ENCODE data around the gene HCAR3.
"Not testable (repeated sequence)": the region's sequence is repeated elsewhere in the genome, so short reads cannot be mapped to it uniquely, and the experiment has no call there.

Gene HCAR3

DNA sequence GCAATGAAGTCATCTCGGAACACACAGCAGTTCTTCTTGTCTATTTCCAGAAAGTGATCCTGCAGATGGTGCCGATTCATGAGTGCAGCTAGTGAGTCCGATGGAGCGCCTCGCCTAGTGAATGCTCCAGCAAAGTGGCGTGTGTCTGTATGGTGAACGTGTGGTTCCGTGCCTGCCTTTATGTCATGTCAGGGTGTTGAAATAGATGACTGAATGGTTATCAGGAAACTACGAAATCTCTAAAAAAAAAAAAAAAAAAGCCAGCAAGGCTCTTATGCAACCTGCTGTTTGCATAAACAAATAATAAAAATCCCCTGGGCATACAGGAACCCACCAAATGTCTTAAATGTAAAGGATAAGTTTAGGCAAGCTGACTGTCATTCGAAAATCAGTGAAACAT is at the start of gene HCAR3:
Gene HCAR3 (minus strand): TSS at position 154 of the 400 bp plus-strand sequence. CDS start 74 bp downstream, at position 80.
- not testable (repeated sequence) for DNase-seq (ENCODE audit: low read depth, low spot score)

DNA sequence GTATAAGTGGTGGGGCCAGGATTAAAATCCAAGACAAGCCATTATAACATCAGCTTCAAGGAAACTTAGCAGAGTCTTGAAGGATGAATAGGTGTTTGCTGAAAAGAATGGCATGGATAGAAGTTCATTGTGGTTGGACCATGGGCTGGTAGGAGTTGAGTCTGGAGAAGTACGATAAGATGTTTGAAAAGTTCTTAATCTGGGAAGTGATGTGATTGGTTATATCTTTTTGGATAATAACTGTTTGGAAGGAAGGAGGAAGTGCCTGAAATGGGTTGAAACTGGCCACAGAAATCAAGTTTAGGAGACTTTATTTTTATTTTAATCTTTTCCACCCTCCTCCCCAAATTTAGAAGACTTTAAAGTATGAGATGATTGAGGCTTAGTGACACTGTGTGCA is 41.0 kb upstream of the HCAR3 start:
- no peak for DNase-seq (ENCODE audit: low read depth, low spot score)

DNA sequence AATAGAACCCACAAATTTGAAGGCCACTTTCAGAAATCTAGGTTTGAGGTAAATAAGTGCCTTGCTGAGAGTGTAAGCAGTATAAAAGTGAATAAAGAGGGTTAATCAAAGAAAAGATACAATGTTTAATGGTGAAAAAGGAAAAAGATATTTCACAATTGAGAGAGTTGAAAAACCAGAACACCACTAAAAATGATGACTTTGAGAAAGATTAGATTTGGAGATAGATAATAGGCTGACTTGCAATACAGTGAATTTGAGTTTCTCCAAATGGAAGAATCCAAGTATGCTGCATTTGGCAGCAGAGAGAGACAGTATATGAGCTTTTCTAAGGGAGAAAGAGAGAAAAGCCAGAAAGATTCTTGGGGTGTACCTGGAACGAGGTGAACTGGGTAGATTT is 38.2 kb upstream of the HCAR3 start:
- DNase-seq (ENCODE audit: low read depth, low spot score) = no peak

DNA sequence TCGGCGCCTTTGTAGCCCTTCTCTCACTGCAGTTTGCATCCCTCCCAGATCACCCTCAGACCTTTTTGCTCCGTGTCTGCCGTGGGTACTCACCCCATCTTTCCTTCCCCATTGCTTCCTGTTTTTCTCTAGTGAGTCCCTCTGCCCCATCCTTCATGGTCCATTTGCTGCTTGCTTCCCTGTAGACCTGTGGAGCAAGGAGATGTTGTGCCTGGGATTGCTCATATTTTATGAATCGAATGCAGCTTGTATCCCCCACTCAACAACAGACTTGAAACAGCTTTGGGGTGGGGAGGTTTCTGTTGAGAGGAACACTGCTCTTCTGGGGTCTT is 36.7 kb upstream of the HCAR3 start:
- no peak for DNase-seq (ENCODE audit: low read depth, low spot score)

DNA sequence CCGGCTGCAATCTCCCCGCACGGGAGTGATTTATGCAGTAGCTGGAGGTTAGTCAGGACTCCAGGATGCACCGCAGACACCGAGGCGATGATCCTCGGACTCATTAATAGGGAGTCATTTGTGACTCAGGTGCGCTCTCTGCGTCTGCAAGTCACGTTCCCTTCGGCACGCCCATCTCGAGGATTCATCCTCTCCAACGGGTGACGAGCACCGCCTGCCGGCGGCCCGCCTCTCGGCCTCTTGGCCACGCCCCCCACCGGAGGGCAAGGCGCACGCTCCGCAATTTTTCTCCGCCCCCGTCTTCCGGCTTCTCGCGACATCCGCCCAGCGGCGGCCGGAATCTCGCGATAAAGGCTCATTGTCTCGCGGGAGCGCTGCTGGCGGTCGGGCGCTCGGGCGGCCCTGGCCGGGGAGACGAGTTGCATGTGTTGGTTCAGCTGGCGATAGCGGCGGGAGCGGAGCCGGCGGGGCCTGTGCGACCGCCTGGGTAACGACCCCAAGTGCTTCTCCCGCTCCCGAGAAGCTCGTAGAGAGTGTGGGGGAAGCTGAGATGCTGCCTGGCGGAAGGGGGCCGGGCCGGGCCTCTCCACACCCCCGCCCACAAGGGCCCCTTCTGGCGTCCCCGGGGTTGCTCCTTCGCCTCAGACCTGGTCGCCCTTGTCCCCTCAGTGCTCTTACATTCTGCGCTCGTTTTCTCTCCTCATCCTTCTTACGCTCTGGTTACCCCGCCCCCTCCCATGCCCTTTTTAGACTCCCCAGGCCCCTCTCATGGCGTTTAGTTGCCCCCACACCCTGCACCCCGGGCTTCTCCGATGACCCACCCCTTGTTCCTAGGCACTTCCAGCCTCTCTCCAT is 36.1 kb upstream of the HCAR3 start, which contains the start of gene DENR:
Gene DENR (plus strand): TSS at position 361 of the 855 bp plus-strand sequence. CDS start 878 bp downstream, outside the sequence.
- DNase-seq (ENCODE audit: low read depth, low spot score) = peak; percentile 100

DNA sequence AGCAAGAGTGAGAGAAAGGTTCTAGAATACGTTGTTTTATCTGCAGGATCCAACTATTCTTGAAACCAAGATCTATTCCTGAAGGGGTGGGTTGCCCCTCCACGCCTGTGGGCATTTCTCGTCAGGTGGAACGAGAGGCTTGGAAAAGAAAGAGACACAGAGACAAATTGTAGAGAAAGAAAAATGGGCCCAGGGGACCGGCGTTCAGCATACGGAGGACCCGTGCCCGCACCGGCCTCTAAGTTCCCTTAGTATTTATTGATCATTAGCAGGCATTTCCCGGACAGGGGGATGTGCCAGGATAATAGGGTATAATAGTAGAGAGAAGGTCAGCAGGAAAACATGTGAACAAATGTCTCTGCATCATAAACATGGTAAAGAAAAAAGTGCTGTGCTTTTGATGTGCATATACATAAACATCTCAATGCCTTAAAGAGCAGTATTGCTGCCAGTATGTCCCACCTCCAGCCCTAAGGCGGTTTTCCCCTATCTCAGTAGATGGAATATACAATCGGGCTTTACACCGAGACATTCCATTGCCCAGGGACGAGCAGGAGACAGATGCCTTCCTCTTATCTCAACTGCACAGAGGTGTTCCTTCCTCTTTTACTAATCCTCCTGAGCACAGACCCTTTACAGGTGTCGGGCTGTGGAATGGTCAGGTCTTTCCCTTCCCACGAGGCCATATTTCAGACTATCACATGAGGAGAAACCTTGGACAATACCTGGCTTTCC is 34.3 kb upstream of the HCAR3 start:
- peak; percentile 71 for DNase-seq (ENCODE audit: low read depth, low spot score)

DNA sequence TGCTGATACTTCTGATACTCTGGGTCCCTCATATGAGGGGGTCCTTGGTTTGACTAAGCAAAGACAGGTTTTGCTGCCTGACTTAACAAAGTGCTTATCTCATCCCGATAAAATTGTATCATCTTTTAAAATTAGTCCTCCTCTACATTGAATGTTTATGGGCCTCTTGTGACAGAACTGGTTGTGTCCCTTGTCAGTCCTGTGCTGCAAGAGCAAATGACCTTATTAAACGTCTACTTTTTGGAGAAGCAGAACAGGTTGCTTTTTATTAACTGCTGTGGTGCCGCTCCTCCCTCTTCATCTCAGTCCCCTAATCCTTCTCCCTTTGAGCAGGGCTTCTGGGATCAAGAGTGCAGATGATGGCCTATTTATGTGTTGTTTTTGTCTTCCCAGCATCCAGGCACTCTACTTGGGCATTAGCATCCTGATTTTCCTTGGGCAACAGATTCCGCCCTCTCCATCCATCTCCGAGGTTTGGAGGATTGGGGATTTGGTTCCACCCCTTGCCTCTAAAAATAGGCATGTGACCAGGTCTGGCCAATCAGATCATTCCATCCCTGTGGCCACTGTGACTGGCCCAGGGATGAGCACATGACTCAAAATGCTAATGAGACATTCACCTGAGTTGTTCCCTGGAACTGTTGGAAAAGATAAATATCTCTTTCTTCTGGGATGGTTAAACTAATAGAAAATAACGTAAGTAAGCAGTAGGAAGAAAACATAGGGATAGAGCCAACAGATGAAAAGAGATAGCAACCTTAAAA is 33.1 kb upstream of the HCAR3 start:
- peak; percentile 87 for DNase-seq (ENCODE audit: low read depth, low spot score)

DNA sequence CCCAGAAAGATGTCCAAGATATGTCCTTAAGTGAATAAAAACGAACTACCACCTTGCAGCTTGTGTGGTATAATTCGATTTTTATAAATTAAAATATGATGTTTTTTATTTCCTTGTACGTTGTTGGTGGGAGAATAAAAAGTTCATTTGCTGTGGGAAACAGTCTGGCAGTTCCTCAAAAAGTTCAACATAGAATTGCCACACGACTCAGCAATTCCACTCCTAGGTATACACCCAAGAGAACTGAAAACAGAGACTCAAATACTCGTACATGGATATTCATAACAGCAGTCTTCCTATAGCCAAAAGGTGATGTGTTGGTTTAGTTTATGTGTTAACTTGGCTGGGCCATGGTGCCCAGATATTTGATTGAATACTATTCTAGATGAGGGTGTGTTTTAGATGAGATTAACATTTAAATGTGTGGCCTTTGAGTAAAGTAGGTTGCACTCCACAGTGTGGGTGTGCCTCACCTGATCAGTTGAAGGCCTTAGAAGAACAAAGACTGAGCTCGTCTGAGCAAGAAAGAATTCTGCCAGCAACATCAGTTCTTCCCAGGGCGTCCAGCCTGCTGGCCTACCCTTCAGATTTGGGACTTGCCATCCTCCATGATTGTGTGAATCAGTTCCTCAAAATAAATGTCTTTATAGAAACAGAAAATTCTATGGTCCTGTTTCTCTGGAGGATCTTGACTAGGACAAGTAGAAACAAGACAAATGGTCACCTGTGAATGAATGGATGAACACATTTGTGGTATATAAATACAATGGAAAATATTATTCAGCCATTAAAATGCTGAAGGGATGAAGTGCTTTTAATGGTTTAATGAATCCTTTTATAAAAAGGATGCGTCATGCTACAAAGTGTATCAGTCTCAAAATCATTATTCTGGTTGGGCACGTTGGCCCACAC is 30.9 kb upstream of the HCAR3 start:
- DNase-seq (ENCODE audit: low read depth, low spot score) = no peak

DNA sequence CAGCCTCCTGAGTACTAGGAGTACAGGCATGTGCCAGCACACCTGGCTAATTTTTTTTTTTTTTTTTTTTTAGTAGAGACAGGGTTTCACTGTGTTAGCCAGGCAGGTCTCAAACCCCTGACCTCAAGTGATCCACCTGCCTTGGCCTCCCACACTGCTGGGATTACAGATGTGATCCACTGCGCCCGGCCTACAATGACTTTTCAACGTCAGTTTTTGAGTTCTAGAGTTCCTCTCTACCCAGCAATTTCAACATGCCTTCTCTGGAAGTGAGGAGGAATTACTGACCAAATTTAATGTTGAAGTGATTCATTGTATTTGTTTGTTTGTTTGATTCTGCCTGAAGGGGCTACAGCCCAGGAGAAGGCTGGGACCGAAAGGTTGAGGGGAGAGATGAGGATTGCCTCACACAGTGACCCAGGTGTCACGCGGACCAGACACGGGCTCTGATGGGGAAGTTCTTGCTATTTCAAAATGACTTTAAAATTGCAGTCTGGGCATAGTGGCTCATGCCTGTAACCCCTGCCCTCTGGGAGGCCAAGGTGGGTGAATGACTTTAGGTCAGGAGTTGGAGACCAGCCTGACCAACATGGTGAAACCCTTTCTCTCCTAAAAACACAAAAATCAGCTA is 27.4 kb upstream of the HCAR3 start:
- DNase-seq (ENCODE audit: low read depth, low spot score) = no peak

DNA sequence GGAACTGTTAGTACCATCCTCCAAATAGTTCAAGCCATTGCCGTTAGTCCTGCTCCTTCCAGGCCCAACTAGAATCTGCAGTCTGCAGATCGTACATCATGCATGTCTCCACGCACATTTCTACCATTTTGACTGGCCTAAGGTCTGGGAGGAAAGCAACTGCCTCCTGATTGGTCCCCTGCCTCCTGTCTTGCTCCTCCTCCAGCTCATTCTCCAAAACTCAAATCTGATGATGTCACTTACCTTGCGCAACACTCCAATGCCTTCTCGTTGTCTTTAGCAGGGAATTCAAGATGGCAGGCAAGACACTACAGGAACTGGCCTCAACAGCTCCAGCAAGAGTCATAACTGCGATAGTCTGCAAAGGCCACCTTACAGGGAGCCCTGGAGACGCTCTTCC is 23.7 kb upstream of the HCAR3 start:
- DNase-seq (ENCODE audit: low read depth, low spot score) = peak; percentile 17

DNA sequence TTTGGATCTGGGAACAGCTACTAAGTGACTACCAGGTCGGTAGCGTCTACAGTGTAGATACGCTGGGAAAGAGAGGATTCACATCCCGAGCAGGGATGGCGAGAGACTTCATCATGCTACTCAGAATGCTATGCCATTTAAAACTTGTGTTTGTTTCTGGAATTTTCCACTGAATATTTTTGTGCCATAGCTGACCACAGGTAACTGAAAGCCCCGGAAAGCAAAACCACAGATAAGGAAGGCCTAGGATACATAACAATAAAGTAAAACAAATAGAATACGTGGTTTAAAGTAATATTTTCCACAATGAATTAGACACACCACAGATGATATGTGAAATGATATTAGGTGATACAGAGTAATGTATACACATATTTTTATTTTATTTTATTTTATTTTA is 22.0 kb upstream of the HCAR3 start:
- no peak for DNase-seq (ENCODE audit: low read depth, low spot score)

DNA sequence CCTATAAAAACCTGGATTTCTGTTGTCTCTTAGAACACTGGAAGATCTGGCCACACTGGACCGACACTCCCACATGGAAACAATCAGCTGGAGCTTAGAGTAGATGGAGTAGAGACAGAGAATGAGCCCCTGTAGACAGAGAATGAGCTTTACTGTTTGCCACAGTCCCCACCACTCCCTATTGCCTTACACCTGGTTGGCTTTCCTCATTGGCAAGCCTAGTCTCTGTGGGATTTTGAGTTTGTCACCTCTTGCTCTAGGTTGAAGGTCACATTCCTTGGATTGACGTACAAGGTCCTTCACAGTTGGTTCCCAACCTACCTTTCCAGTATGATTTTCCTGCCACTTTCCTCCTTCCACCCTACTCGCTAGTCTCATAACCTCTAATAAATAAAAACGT is 16.0 kb upstream of the HCAR3 start:
- DNase-seq (ENCODE audit: low read depth, low spot score) = no peak

DNA sequence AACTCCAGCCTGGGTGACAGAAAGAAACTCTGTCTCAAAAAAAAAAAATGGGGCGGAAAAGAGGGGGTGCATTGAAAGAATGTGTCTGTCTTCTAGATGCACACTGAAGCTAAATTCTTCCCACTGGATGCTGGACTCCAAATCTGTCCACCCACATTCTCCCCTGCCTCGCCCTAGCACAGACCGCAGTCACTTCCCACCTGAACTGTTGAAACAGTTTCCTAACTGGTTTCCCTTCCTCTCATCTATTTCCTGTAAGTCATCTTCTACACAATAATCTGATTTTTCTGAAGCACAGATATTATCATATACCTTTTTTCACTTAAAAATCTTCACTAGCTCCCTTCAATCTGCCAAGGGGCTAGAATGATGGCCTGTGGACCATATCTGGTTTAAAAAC is 15.6 kb upstream of the HCAR3 start:
- DNase-seq (ENCODE audit: low read depth, low spot score) = no peak

DNA sequence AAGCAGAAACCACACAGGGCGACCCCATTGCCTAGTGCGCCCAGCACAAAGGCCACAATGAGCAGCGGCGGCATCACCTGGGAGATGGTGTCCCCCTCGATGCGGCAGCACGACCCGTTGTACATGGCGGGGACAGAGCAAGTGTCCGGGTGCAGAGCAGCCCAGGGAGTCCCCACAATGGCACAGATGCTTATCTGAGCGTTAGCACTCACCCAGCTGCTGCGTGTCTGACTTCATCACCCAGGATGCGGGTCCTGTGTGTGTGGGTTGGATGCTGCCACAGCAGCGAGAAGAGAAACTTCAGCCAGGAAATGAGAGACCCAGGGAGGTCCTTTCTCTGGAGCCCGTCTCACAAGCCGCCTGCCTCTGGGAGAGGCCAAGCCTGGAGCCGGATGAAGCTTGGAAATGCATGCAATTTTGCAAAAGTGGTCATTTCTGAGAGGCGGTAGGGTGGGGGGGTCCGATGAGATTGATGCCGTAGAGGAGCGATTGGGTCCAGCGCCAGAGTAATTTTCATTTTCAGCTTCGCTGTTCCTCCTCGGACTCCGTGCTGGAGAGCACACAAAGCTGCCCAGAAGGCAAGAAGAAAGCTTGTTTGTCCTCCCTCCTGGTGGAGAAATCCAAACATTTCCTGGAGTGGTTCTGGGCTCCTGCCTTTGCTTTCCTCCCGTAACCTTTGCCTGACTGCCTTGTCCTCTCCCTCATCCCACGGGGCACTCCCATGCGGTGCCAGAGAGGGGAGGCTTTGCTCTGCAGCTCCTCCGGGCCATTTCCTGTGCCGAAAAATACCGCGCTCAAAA is 13.8 kb upstream of the HCAR3 start, which contains the start of gene HCAR1:
Gene HCAR1 (minus strand): TSS at position 630 of the 800 bp plus-strand sequence. CDS start 505 bp downstream, at position 125.
- peak; percentile 44 for DNase-seq (ENCODE audit: low read depth, low spot score)

DNA sequence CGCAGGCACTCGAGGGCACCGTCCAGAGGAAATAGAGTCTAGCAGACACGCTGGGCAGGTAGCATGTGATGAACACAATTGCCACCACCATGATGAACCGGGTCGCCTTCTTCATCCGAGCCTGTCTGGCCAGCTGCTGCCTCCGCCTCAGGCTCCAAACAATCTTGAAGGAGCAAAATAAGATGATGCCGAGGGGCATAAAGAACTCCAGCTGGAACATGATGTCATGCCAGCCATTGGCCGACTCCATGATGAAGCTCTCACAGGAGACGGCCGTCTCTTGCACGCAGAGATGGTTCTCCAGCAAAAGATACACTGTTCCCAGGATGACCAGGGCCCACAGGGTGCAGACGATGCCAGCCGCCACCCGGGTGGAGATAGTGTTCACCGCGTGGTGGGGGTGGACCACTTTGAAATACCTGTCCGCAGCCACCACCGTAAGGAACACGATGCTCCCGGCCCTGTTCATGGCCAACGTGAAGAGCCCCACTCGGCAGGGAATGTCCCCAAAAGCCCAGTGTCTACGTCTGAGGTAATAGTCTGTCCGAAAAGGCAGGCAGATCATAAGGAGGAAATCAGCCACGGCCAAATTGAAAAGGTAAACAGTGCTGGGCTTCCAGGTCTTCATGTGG is 13.1 kb upstream of the HCAR3 start:
- DNase-seq (ENCODE audit: low read depth, low spot score) = no peak

DNA sequence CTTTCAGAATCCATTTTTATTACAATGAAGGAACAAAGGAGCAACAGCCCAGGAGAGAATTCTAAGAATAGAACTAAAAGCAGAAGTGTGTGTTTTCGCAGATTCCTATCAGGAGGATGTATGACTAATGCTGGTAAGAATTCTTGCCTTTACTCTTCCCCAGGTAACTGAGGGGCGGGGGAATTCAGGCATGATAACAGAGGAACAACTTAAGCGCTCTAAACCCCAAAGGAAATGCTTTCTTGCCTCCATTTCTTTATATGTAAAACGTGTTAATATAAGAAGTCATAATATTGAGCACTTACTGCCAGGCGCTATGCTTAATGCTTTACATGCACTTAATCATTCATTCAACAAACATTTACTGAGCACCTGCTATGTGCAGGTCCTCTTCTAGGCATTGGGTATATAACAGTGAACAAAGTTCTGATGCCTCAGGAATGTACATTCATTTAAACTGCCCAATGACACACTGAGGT is 9.5 kb upstream of the HCAR3 start:
- DNase-seq (ENCODE audit: low read depth, low spot score) = peak; percentile 25

DNA sequence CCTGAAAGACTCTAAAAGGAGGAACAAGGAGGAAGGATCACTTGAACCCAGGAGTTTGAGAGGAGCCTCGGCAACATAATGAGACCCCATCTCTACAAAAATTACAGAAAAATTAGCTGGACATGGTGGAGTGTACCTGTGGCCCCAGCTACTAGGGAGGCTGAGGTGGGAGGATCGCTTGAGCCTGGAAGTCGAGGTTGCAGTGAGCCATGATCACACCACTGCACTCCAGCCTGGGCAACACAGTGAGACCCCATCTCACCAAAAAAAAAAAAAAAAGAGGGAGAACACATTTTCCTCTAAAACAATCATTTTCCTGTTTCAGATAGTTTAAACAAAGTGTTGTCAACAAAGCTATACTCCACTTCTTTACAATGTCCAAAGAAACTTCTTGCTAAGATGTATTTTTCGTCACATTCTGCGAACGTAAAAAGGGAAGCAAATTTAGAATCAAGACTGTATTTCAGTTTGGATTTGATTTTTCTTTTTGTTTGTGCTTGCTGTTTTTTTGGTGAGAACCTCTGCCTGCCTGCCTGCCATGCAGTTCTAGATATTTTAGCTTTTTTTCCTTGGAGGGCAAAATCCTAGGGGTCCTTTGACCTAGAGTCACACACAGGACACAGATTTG is 9.0 kb upstream of the HCAR3 start:
- no peak for DNase-seq (ENCODE audit: low read depth, low spot score)

DNA sequence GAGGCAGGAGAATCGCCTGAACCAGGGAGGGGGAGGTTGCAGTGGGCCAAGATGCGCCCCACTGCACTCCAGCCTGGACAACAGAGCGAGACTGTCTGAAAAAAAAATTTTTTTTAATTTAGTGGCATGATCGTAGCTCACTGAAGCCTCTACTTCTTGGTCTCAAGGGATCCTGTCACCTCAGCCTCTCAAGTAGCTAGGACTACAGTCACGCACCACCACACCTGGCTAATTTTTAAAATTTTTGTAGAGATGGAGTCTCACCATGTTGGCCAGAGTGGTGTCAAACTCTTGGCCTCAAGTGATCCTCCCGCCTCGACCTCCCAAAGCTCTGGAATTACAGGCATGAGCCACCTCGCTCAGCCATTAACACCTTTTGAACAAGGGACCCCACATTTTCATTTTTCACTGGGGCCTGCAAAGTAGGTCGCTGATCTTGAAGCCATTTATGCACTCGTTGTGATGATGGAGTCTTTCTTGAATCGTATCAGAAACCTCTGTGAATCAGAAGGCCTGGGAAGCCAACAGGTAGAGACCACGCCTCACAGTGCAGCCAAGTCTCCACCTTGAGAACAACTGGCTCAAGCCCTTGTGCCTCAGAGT is 8.1 kb upstream of the HCAR3 start:
- no peak for DNase-seq (ENCODE audit: low read depth, low spot score)
